Thyroid gland (tissue), 4 donors: ENCODE results near the gene TFCP2L1. TPM values are rescaled to one million over a fixed set of nuclear protein-coding genes. Genes with fewer than 3 reads are reported as not detected.

ENCODE experiments used
- DNase-seq, 2 donors: peaks; one replicate each; pipeline ENCODE4 v3.0.0-alpha.2; 2019
- H3K27ac ChIP-seq, 3 donors: fragments of 200-600 bp; sonication (generic); 1 replicate in 2 of 3; 2 replicates in 1 of 3; pipeline ENCODE4 v1.5.1; 2016 to 2019; ENCODE audit warnings: mild to moderate bottlenecking in 1 of 3, moderate library complexity in 1 of 3
- H3K27me3 ChIP-seq: fragments of 200-600 bp; sonication (generic); one replicate; pipeline ENCODE4 v1.5.1; 2019
- H3K36me3 ChIP-seq, 2 donors: fragments of 200-600 bp; sonication (generic); one replicate each; pipeline ENCODE4 v1.5.1; 2016 to 2019
- H3K4me1 ChIP-seq, 2 donors: fragments of 200-600 bp; sonication (generic); one replicate each; pipeline ENCODE4 v1.5.1; 2017 to 2019
- H3K4me3 ChIP-seq, 3 donors: fragments of 200-600 bp; sonication (generic); replicated peaks in 1 of 3; 1 replicate in 2 of 3; 2 replicates in 1 of 3; pipeline ENCODE4 v1.5.1; 2016; ENCODE audit warnings: mild to moderate bottlenecking in 1 of 3
- H3K9me3 ChIP-seq: fragments of 200-600 bp; sonication (generic); one replicate; pipeline ENCODE4 v1.5.1; 2017
- POLR2A ChIP-seq, 2 donors: fragments of 450-650 bp; IDR thresholded peaks; one replicate each; pipeline ENCODE4 v1.6.1; 2017; ENCODE audit warnings: antibody characterized with exemption in 2 of 2, mild to moderate bottlenecking in 2 of 2, moderate library complexity in 1 of 2
- WGBS, 2 donors: methylation state at CpG; one replicate each; pipeline ENCODE4 v1.1.5; 2017; 5-methylcytosine and 5-hydroxymethylcytosine counted together
- intact Hi-C: fragments of 100-400 bp; cut with DNase I; formaldehyde crosslinking; loops from one replicate; pipeline ENCODE4 v1.15.1; 2023
- total RNA-seq, 4 donors: library from RNA; depleted of rRNA; stranded (reverse); fragments of >200 nt; gene quantifications; one replicate each; pipeline ENCODE4 v1.2.3, GENCODE V29; 2016
- TF ChIP-seq, protein P1 (sequence below), 6 experiments: fragments of 200-600 bp in 3 of 6; fragments of 450-650 bp in 3 of 6; sonication (generic) in 3 of 6; IDR thresholded peaks; one replicate each; pipeline ENCODE4 v1.5.1; 2016 to 2019; ENCODE audit warnings: antibody characterized with exemption in 6 of 6, mild to moderate bottlenecking in 2 of 6, inconsistent platforms in 1 of 6, moderate library complexity in 1 of 6

Gene TFCP2L1
- total RNA-seq, 4 donors from 2014 or later, result 97.4 to 188 (median 146) TPM

DNA sequence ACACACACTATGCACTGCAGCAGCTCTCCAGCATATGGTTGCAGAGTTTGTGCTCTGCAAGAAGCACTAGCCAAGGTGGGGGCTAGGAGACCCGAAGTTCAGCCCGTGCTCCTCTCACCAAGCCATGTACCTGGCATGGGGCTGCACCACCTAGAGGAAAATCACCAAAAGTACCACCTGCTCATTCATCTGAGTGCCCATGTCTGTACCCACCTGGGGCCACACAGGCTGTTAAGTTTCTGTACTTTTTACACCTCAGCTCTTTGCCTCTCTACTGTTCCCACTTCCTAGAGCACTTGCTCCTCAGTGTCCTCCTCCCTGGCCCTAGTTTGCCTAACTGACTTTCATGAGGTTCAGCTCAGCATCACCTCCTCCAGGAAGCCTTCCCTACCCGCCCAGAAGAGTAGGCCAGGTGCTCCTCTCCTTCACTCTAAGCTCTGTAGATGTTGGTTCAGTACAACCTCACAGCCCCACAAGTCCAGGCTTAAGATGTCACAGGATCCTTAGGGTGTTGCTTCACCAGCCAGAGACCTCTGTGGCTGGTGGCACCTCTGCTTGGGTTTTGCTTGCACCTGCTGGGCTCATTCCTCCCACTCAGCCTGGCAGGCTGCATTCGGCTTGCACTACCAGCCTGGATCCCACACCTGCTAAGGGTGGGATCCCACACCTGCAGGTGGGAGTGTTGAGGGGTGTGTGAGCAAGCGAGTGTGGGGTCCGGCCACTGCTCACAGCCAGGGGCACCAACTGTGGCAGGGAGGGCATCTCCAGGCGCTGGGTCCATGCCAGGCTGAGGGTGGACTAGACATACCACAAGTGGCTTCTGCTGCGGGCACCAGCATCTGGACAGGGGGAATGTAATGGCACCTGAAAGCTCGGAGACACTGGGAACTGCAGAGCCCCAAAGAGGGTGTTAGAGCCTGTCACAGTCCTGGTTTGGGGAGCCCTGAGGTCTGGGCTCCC lies 10.2 kb upstream of the TFCP2L1 start:
- 86 to 94% methylated on average over 6 to 9 of the region's 9 CpGs for WGBS, 2 donors
- no peak for DNase-seq
- H3K4me3 ChIP-seq, result no peak overlapping the region
- peaks cover 0 to 4% of the 10 kb centered on the region in 2 donors for H3K4me1 ChIP-seq
- no peak for TF ChIP-seq POLR2A (IDR thresholded peaks at IDR 0.05)
- TF ChIP-seq, protein P1, sequence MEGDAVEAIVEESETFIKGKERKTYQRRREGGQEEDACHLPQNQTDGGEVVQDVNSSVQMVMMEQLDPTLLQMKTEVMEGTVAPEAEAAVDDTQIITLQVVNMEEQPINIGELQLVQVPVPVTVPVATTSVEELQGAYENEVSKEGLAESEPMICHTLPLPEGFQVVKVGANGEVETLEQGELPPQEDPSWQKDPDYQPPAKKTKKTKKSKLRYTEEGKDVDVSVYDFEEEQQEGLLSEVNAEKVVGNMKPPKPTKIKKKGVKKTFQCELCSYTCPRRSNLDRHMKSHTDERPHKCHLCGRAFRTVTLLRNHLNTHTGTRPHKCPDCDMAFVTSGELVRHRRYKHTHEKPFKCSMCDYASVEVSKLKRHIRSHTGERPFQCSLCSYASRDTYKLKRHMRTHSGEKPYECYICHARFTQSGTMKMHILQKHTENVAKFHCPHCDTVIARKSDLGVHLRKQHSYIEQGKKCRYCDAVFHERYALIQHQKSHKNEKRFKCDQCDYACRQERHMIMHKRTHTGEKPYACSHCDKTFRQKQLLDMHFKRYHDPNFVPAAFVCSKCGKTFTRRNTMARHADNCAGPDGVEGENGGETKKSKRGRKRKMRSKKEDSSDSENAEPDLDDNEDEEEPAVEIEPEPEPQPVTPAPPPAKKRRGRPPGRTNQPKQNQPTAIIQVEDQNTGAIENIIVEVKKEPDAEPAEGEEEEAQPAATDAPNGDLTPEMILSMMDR (IDR thresholded peaks at IDR 0.05), result no peak
- no peaks in the 10 kb centered on the region for H3K36me3 ChIP-seq
- intact Hi-C loops, result loop anchor here (10.0 kb wide), 1 partner anchor 170 kb away; no protein-coding TSS in a partner anchor
- H3K27ac ChIP-seq, result no peak overlapping the region
- H3K27me3 ChIP-seq, result no peaks in the 10 kb centered on the region
- H3K9me3 ChIP-seq, result no peaks in the 10 kb centered on the region

DNA sequence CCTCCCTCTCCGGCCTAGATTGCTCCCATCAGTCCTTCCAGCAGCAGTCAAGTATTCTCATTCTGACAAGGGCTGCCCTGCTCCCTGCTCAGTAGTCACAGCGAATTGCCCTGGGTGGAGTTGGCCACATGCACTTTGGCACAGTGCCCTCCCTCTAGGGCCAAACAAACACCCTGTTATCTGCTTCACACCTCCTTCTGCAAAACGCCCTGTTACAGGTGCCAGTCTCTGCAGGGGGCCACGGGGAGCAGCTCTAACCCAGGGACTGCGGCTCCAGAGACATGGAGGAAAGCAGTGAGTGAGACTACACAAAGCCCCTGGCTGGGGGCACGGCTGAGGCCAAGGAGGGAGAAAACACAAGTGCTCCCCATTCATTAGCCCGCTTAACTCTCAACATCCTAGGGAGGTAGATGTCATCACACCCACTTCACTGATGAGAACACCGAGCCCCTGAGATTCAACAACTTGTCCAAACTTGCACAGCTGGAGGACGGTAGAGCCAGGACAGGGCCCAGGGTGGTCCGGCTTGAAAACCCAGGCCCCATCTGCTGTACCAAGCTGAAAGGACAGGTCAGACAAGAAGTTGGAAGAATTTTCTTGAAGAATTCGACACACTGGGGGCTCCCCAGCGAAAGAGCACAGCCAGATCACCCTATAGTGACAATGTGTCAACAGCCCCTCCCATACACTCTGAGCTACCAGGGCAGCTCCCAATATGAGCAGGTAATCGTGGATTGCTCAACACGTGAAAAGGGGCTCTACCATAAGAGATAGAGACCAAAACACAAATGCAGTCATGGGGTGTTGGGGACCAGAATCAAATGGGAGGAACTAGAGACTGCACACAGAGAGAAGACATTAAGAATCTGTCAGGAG lies 8.7 kb upstream of the TFCP2L1 start:
- Histone ChIP-seq H3K4me3 (no peak overlapping the region), H3K27ac (no peak overlapping the region), H3K27me3 (no peaks in the 10 kb centered on the region), H3K36me3 (no peaks in the 10 kb centered on the region), H3K9me3 (no peaks in the 10 kb centered on the region), H3K4me1 (peaks cover 0 to 4% of the 10 kb centered on the region in 2 donors)
- 65 to 71% methylated on average over 14 of the region's 14 CpGs for WGBS, 2 donors
- intact Hi-C loops, result loop anchor here (10.0 kb wide), 1 partner anchor 169 kb away; no protein-coding TSS in a partner anchor
- peak; percentile 70 to 72 for DNase-seq
- TF ChIP-seq, protein P1 (IDR thresholded peaks at IDR 0.05), result no peak
- TF ChIP-seq POLR2A (IDR thresholded peaks at IDR 0.05), result no peak

DNA sequence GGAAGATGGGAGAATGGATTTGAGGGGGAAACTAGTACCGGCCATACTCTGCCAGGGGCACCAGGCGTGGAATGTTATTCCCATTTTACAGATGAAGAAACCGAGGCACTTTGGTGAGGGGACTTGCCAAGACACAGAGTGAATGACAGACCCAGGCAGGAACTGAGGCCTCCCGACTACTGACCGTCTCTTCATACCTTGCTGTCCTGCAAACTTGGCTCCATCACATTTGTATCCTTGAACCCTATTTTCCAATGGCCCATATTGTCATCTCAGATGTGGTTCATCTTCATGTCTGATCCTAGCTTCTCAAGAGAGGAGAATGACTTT lies 6.2 kb upstream of the TFCP2L1 start:
- H3K4me1 ChIP-seq, result peaks cover 0 to 4% of the 10 kb centered on the region in 2 donors
- H3K27ac ChIP-seq, result no peak overlapping the region
- no peaks in the 10 kb centered on the region for H3K36me3 ChIP-seq
- intact Hi-C loops, result loop anchor here (10.0 kb wide), 1 partner anchor 166 kb away; no protein-coding TSS in a partner anchor
- H3K9me3 ChIP-seq, result no peaks in the 10 kb centered on the region
- H3K27me3 ChIP-seq, result no peaks in the 10 kb centered on the region
- no peak for DNase-seq
- WGBS, 2 donors, result 92 to 96% methylated on average over 5 of the region's 5 CpGs
- TF ChIP-seq, protein P1 (IDR thresholded peaks at IDR 0.05), result no peak
- TF ChIP-seq POLR2A (IDR thresholded peaks at IDR 0.05), result no peak
- no peak overlapping the region for H3K4me3 ChIP-seq

DNA sequence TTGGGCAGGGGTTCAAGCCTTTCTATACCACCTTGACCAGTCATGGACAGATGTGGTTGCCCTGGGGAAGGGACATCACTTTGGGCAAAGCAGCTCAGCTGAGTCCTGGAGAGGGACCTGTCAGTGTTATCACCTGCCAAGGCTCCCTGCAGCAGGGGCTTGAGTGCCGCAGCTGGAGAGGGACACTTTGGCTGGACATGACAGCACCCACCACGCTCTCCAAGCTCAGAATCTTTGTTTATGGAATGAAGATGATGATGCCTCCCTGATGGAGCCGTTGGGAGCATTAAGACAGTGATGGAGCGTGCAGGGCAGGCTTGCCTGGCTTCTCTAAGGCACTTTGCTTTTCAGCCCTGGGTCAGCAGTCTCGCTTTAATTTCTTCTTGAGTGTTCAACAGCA lies 4.3 kb upstream of the TFCP2L1 start:
- Histone ChIP-seq H3K4me1 (peaks cover 4 to 7% of the 10 kb centered on the region in 2 donors), H3K36me3 (no peaks in the 10 kb centered on the region), H3K27me3 (no peaks in the 10 kb centered on the region), H3K9me3 (no peaks in the 10 kb centered on the region), H3K4me3 (no peak overlapping the region), H3K27ac (no peak overlapping the region)
- DNase-seq, result peak; percentile 43 to 44
- no peak for TF ChIP-seq POLR2A (IDR thresholded peaks at IDR 0.05)
- TF ChIP-seq, protein P1 (IDR thresholded peaks at IDR 0.05), result no peak
- 54 to 62% methylated on average over 5 of the region's 5 CpGs for WGBS, 2 donors
- intact Hi-C loops, result loop anchor here (10.0 kb wide), 2 partner anchors 54 to 194 kb away; no protein-coding TSS in a partner anchor
